ENCODE results near the gene CLEC2B. TPM values are rescaled to one million over a fixed set of nuclear protein-coding genes. Genes with fewer than 3 reads are reported as not detected.

The CLEC2B gene
- total RNA-seq (ENCODE audit: unreplicated experiment): not detected
- long read RNA-seq: 0 reads

GRCh38 chr12:9869307-9870161 is at the start of gene CLEC2B:
TSS of gene CLEC2B (minus strand) at chr12:9869354.
- Mint-ChIP-seq H3K36me3 (ENCODE audit: low read depth, unreplicated experiment) (no peaks in the 10 kb centered on the region), H3K27ac (ENCODE audit: unreplicated experiment) (no peak within 1 kb of the TSS), H3K9me3 (ENCODE audit: unreplicated experiment) (no peaks in the 10 kb centered on the region), H3K4me3 (ENCODE audit: unreplicated experiment) (no peak within 1 kb of the TSS), H3K27me3 (ENCODE audit: unreplicated experiment) (no peaks in the 10 kb centered on the region), H3K4me1 (ENCODE audit: unreplicated experiment) (peaks cover 6% of the 10 kb centered on the region)
- DNase-seq (ENCODE audit: low spot score): no peak
- no peak for TF ChIP-seq CTCF (IDR thresholded peaks at IDR 0.05; ENCODE audit: unreplicated experiment)

GRCh38 chr12:9911708-9912107 is 42.6 kb upstream of the CLEC2B start:
- H3K36me3 Mint-ChIP-seq (ENCODE audit: low read depth, unreplicated experiment): peaks cover 29% of the 10 kb centered on the region
- peaks cover 6% of the 10 kb centered on the region for H3K27me3 Mint-ChIP-seq (ENCODE audit: unreplicated experiment)
- H3K9me3 Mint-ChIP-seq (ENCODE audit: unreplicated experiment): peaks cover 19% of the 10 kb centered on the region
- no peak overlapping the region for H3K4me3 Mint-ChIP-seq (ENCODE audit: unreplicated experiment)
- peaks cover 4% of the 10 kb centered on the region for H3K4me1 Mint-ChIP-seq (ENCODE audit: unreplicated experiment)
- no peak overlapping the region for H3K27ac Mint-ChIP-seq (ENCODE audit: unreplicated experiment)
- no peak for TF ChIP-seq CTCF (IDR thresholded peaks at IDR 0.05; ENCODE audit: unreplicated experiment)
- no peak for DNase-seq (ENCODE audit: low spot score)

GRCh38 chr12:9910716-9911421 is 41.7 kb upstream of the CLEC2B start:
- no peak for DNase-seq (ENCODE audit: low spot score)
- H3K4me1 Mint-ChIP-seq (ENCODE audit: unreplicated experiment): peaks cover 4% of the 10 kb centered on the region
- peaks cover 6% of the 10 kb centered on the region for H3K27me3 Mint-ChIP-seq (ENCODE audit: unreplicated experiment)
- no peak overlapping the region for H3K27ac Mint-ChIP-seq (ENCODE audit: unreplicated experiment)
- no peak for TF ChIP-seq CTCF (IDR thresholded peaks at IDR 0.05; ENCODE audit: unreplicated experiment)
- H3K9me3 Mint-ChIP-seq (ENCODE audit: unreplicated experiment): peaks cover 19% of the 10 kb centered on the region
- peaks cover 29% of the 10 kb centered on the region for H3K36me3 Mint-ChIP-seq (ENCODE audit: low read depth, unreplicated experiment)
- H3K4me3 Mint-ChIP-seq (ENCODE audit: unreplicated experiment): no peak overlapping the region

- TF ChIP-seq CTCF (IDR thresholded peaks at IDR 0.05; ENCODE audit: unreplicated experiment): no peak
- Mint-ChIP-seq H3K4me3 (ENCODE audit: unreplicated experiment) (no peak overlapping the region), H3K27me3 (ENCODE audit: unreplicated experiment) (peaks cover 5% of the 10 kb centered on the region), H3K4me1 (ENCODE audit: unreplicated experiment) (peaks cover 4% of the 10 kb centered on the region), H3K9me3 (ENCODE audit: unreplicated experiment) (peaks cover 19% of the 10 kb centered on the region), H3K27ac (ENCODE audit: unreplicated experiment) (no peak overlapping the region), H3K36me3 (ENCODE audit: low read depth, unreplicated experiment) (peaks cover 29% of the 10 kb centered on the region)
- DNase-seq (ENCODE audit: low spot score): no peak
Observed at GRCh38 chr12:9909724-9910123, 40.6 kb upstream of the CLEC2B start.

GRCh38 chr12:9908350-9908749 is 39.2 kb upstream of the CLEC2B start:
- Mint-ChIP-seq H3K4me3 (ENCODE audit: unreplicated experiment) (no peak overlapping the region), H3K9me3 (ENCODE audit: unreplicated experiment) (peaks cover 19% of the 10 kb centered on the region), H3K27me3 (ENCODE audit: unreplicated experiment) (peaks cover 5% of the 10 kb centered on the region), H3K4me1 (ENCODE audit: unreplicated experiment) (peaks cover 4% of the 10 kb centered on the region), H3K27ac (ENCODE audit: unreplicated experiment) (no peak overlapping the region), H3K36me3 (ENCODE audit: low read depth, unreplicated experiment) (peaks cover 29% of the 10 kb centered on the region)
- TF ChIP-seq CTCF (IDR thresholded peaks at IDR 0.05; ENCODE audit: unreplicated experiment): no peak
- DNase-seq (ENCODE audit: low spot score): no peak
